AG04449 (cell line): ENCODE results near the gene SLC17A7.
"Not testable (repeated sequence)": the region's sequence is repeated elsewhere in the genome, so short reads cannot be mapped to it uniquely, and the experiment has no call there.

Experiments used
- CTCF ChIA-PET: fragments of 350-600 bp; formaldehyde crosslinking; extraction: SDS; loops from one replicate; lab custom pipeline; 2021; ENCODE audit warnings: antibody characterized with exemption; lab: Yijun Ruan, JAX
- POLR2A ChIA-PET: fragments of 400-600, 350-600 bp; formaldehyde crosslinking; extraction: SDS; loops from one replicate; lab custom pipeline; 2020; ENCODE audit warnings: antibody characterized with exemption, inconsistent platforms; lab: Yijun Ruan, JAX
- DNase-seq: peaks from one replicate; pipeline ENCODE4 v3.0.0-alpha.2; 2010; ENCODE audit warnings: low read depth, low spot score
- H3K4me3 ChIP-seq: 2 replicates; pipeline ENCODE4 v1.5.1; 2011; ENCODE audit warnings: low read depth, mild to moderate bottlenecking, control low read depth, low read length
- TF ChIP-seq, protein P1 (sequence below): IDR thresholded peaks from one replicate; pipeline ENCODE4 v1.5.1; 2011; ENCODE audit warnings: mild to moderate bottlenecking, moderate library complexity, low read length, control low read depth, inconsistent platforms; ENCODE audit not compliant: insufficient read depth; ENCODE audit errors: missing control alignments

The SLC17A7 gene

DNA sequence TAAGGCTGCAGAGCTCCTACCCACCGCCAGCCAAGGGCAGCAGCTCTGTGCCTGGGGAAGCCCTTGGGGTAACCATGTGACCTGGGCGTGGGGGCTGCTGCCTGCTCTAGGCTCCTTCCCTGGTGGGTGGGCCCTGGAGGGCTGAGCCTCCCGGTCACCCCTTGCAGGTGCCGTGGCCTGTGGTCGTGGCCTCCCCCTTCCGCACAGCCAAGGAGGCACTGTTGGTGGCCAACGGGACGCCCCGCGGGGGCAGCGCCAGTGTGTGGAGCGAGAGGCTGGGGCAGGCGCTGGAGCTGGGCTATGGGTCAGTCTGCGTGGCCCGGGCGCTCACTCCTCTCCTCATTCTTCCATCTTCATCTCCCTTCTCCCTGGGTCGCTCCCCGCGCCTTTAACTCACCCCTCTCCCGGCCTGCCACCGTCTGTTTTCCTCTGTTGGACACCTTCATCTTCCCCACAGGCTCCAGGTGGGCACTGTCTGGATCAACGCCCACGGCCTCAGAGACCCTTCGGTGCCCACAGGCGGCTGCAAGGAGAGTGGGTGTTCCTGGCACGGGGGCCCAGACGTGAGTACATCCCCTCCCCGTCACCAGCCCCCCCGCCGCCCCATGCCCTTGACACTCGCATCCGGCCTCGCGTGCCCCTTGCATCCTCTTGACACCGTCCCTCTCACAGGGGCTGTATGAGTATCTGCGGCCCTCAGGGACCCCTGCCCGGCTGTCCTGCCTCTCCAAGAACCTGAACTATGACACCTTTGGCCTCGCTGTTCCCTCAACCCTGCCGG is 22.8 kb upstream of the SLC17A7 start:
- DNase-seq, result no peak
- TF ChIP-seq, protein P1, sequence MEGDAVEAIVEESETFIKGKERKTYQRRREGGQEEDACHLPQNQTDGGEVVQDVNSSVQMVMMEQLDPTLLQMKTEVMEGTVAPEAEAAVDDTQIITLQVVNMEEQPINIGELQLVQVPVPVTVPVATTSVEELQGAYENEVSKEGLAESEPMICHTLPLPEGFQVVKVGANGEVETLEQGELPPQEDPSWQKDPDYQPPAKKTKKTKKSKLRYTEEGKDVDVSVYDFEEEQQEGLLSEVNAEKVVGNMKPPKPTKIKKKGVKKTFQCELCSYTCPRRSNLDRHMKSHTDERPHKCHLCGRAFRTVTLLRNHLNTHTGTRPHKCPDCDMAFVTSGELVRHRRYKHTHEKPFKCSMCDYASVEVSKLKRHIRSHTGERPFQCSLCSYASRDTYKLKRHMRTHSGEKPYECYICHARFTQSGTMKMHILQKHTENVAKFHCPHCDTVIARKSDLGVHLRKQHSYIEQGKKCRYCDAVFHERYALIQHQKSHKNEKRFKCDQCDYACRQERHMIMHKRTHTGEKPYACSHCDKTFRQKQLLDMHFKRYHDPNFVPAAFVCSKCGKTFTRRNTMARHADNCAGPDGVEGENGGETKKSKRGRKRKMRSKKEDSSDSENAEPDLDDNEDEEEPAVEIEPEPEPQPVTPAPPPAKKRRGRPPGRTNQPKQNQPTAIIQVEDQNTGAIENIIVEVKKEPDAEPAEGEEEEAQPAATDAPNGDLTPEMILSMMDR, result no peak
- CTCF ChIA-PET, result interaction anchor here (1.2 to 2.8 kb wide), 2 partner anchors 9 to 106 kb away, joined by 3 to 22 read pairs; partner anchors contain the start of gene FLT3LG
- H3K4me3 ChIP-seq, result no peak overlapping the region
- POLR2A ChIA-PET, result no interaction called here

DNA sequence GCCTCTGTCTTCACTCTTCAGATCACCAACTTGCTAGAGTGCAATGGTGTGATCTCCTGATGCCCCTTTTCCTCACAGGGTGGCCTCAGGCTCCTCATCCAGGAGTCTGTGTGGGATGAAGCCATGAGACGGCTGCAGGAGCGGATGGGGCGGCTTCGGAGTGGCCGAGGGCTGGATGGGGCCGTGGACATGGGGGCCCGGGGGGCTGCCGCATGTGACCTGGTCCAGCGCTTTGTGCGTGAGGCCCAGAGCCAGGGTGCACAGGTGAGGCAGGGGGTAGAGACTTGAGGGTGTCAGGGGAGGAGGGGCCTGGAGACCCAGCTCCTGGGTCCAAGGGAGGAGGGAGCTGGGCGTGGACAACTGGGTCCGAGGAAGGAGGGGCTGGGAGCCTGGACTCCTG is 21.2 kb upstream of the SLC17A7 start:
- DNase-seq, result no peak
- no peak overlapping the region for H3K4me3 ChIP-seq
- TF ChIP-seq, protein P1, result no peak
- ChIA-PET CTCF (interaction anchor here (1.7 kb wide), 1 partner anchor 14 kb away, joined by 4 read pairs; no protein-coding TSS in a partner anchor), POLR2A (no interaction called here)

DNA sequence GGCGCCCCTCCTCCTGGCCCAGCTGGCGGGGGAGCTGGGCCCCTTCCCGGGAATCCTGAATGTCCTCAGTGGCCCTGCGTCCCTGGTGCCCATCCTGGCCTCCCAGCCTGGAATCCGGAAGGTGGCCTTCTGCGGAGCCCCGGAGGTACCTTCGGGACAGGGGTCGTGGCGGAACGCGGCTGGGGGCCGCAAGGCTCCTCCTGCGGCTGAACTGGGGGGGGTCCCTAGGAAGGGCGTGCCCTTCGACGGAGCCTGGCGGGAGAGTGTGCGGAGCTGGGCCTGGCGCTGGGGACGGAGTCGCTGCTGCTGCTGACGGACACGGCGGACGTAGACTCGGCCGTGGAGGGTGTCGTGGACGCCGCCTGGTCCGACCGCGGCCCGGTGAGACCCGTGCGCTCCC is 20.3 kb upstream of the SLC17A7 start:
- CTCF ChIA-PET, result interaction anchor here (1.7 kb wide), 1 partner anchor 15 kb away, joined by 4 read pairs; no protein-coding TSS in a partner anchor
- TF ChIP-seq, protein P1, result no peak
- DNase-seq, result no peak
- no peak overlapping the region for H3K4me3 ChIP-seq
- POLR2A ChIA-PET, result no interaction called here

DNA sequence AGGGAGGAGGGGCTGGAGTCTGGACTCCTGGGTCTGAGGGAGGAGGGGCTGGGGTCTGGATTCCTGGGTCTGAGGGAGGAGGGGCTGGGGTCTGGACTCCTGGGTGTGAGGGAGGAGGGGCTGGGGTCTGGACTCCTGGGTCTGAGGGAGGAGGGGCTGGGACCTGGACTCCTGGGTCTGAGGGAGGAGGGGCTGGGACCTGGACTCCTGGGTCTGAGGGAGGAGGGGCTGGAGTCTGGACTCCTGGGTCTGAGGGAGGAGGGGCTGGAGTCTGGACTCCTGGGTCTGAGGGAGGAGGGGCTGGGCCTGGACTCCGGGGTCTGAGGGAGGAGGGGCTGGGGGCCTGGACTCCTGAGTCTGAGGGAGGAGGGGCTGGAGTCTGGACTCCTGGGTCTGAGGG is 19.8 kb upstream of the SLC17A7 start:
- POLR2A ChIA-PET, DNase-seq: not testable (repeated sequence)
- CTCF ChIA-PET, result interaction anchor here (1.7 kb wide), 1 partner anchor 15 kb away, joined by 4 read pairs; no protein-coding TSS in a partner anchor

DNA sequence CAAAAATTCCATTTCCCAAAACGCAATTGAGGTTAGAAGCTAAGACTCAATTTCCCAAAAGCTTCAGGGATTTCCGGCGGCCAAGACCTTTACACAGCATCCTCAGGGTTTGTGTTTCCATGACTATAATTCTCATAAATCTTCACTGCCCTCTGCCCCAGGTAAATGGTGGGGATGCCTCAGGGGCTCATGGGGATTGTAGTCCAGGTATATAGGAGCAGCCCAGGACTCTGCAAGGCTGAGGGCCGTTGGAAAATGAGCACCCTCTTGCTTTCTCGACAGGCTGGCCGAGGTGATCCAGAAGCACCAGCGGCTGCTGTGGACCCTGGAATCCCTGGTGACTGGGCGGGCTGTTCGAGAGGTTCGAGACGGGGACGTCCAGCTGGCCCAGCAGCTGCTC is 18.1 kb upstream of the SLC17A7 start:
- TF ChIP-seq, protein P1, result no peak
- H3K4me3 ChIP-seq, result no peak overlapping the region
- ChIA-PET CTCF (interaction anchor here (1.2 to 1.5 kb wide), 2 partner anchors 14 to 17 kb away, joined by 4 read pairs; no protein-coding TSS in a partner anchor), POLR2A (no interaction called here)
- DNase-seq, result no peak

More for the DNA sequence above, 19.8 kb upstream of the SLC17A7 start:
- not testable (repeated sequence) for H3K4me3 ChIP-seq

DNA sequence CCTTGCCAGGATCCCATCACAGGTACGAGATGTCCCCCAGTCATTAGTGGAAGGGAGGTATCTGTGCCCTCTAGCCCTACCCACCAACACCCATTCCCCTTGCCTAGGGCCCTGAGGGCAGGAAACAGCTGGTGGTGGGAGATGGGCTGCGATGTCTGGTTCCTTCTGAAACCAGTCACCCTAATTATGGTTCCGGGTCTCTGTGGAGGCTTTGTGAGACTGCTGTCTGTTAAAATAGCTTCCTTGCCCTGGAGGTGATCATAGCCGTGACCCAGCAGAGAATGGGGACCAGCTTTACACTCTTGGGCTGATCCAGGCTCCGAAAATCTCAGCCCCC is 17.2 kb upstream of the SLC17A7 start:
- TF ChIP-seq, protein P1, result no peak
- ChIA-PET CTCF (interaction anchor here (1.4 to 1.5 kb wide), 2 partner anchors 15 to 18 kb away, joined by 4 to 9 read pairs; partner anchors contain the start of gene FLT3LG), POLR2A (no interaction called here)
- no peak for DNase-seq
- H3K4me3 ChIP-seq, result no peak overlapping the region

DNA sequence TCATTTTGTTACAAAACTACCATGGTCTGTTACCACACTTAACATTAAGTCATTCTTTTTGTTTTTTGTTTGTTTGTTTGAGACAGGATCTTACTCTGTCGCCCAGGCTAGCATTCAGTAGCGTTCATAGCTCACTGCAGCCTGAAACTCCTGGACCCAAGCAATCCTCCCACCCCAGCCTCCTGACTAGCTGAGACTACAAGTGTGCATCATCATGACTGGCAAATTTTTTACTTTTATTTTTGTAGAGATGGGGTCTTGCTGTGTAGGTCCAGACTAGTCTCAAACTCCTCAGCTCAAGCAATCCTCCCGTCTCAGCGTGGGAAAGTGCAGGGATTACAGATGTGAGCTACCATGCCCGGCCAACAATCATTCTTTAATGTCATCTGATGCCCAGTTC is 15.0 kb upstream of the SLC17A7 start:
- DNase-seq, result no peak
- ChIA-PET POLR2A (interaction anchor here (1.0 kb wide), 1 partner anchor 71 kb away, joined by 3 read pairs; the partner anchor contains the start of gene RCN3), CTCF (interaction anchor here (1.3 to 6.2 kb wide), 2 partner anchors 9 to 17 kb away, joined by 4 to 40 read pairs; partner anchors contain the start of gene FLT3LG)
- H3K4me3 ChIP-seq, result no peak overlapping the region
- TF ChIP-seq, protein P1, result no peak
